GM12878 (cell line): ENCODE data around the gene DLG2. TPM values are rescaled to one million over a fixed set of nuclear protein-coding genes. Genes with fewer than 3 reads are reported as not detected.

Experiments
- ATAC-seq: fragments of 200-7000 bp; cut with Tn5 transposase; 3 replicates; pipeline ENCODE4 v1.9.1; 2020; ENCODE audit warnings: mild to moderate bottlenecking, moderate library complexity
- BruUV-seq: library from RNA; stranded (reverse); fragments of 400-500 nt; replicated peaks from 2 replicates; lab custom pipeline; 2021; lab: Mats Ljungman, UMichigan
- CTCF ChIA-PET: fragments of 300-600 bp; sonication (Branson Sonifier 250); formaldehyde crosslinking; extraction: SDS; loops from one replicate; lab custom pipeline; 2021; ENCODE audit warnings: inconsistent platforms; lab: Yijun Ruan, JAX
- POLR2A ChIA-PET: fragments of 350-600 bp; formaldehyde crosslinking; extraction: SDS; loops from one replicate; lab custom pipeline; 2021; ENCODE audit warnings: inconsistent platforms; lab: Charles Lee
- RAD21 ChIA-PET: fragments of 300-600 bp; sonication (Branson Sonifier 250); formaldehyde crosslinking; loops from one replicate; lab custom pipeline; 2023; ENCODE audit warnings: antibody characterized with exemption; ENCODE audit not compliant: unreplicated experiment; lab: Charles Lee
- SMC1A ChIA-PET: fragments of 300-600 bp; sonication (Branson Sonifier 250); formaldehyde crosslinking; loops from one replicate; lab custom pipeline; 2023; ENCODE audit not compliant: unreplicated experiment, uncharacterized antibody; lab: Charles Lee
- DNase-seq: peaks from one replicate; pipeline ENCODE4 v3.0.0-alpha.2; 2011; ENCODE audit warnings: low read depth, low spot score
- FAIRE-seq: peaks from 3 replicates; lab custom pipeline; 2011; peaks lifted over from hg19 to GRCh38; lab: Jason Lieb, UNC
- H2AFZ ChIP-seq: 2 replicates; pipeline ENCODE4 v1.6.0; 2011; ENCODE audit warnings: low read depth, low read length, control low read depth; ENCODE audit not compliant: control insufficient read depth
- H3K27ac ChIP-seq: 2 replicates; pipeline ENCODE4 v1.5.1; 2011; ENCODE audit warnings: control low read depth; ENCODE audit not compliant: control insufficient read depth, insufficient read depth
- H3K27me3 ChIP-seq, 2 experiments: replicated peaks in 1 of 2; 2 replicates each; pipeline versions ENCODE4 v1.6.0 to v1.6.1; 2011; ENCODE audit warnings: low read length in 1 of 2; ENCODE audit not compliant: control insufficient read depth in 2 of 2, insufficient read depth in 2 of 2
- H3K36me3 ChIP-seq, 2 experiments: 2 replicates each; pipeline ENCODE4 v1.5.1; 2011; ENCODE audit warnings: low read length in 1 of 2; ENCODE audit not compliant: control insufficient read depth in 2 of 2, insufficient read depth in 2 of 2
- H3K4me1 ChIP-seq: 2 replicates; pipeline ENCODE4 v1.6.1; 2011; ENCODE audit warnings: mild to moderate bottlenecking, low read length, moderate library complexity, mixed read lengths; ENCODE audit not compliant: control insufficient read depth, insufficient read depth
- H3K4me2 ChIP-seq: 2 replicates; pipeline ENCODE4 v1.6.0; 2011; ENCODE audit warnings: control low read depth; ENCODE audit not compliant: control insufficient read depth, insufficient read depth
- H3K4me3 ChIP-seq: fragments of 200-600 bp; sonication (generic); 2 replicates; pipeline ENCODE4 v1.5.1; 2016
- H3K79me2 ChIP-seq: 2 replicates; pipeline ENCODE4 v1.6.0; 2011; ENCODE audit warnings: low read length; ENCODE audit not compliant: control insufficient read depth, insufficient read depth
- H3K9ac ChIP-seq: 2 replicates; pipeline ENCODE4 v1.8.0; 2011; ENCODE audit warnings: low read length, control low read depth, mixed read lengths; ENCODE audit not compliant: control insufficient read depth, insufficient read depth
- H3K9me3 ChIP-seq: replicated peaks from 3 replicates; pipeline ENCODE4 v1.5.1; 2011; ENCODE audit warnings: mild to moderate bottlenecking, low read length; ENCODE audit not compliant: control insufficient read depth, insufficient read depth
- H4K20me1 ChIP-seq: 2 replicates; pipeline ENCODE4 v1.6.0; 2011; ENCODE audit not compliant: control insufficient read depth, insufficient read depth
- CBX3 ChIP-seq: fragments of 200-600 bp; sonication (generic); IDR thresholded peaks from 2 replicates; pipeline ENCODE4 v1.6.1; 2016; ENCODE audit warnings: low read depth, borderline replicate concordance
- NFIC ChIP-seq: IDR thresholded peaks from 2 replicates; pipeline ENCODE4 v1.6.1; 2012; ENCODE audit warnings: low read depth, mild to moderate bottlenecking, inconsistent platforms, low read length, moderate library complexity
- in situ Hi-C: fragments of 300-500 bp; cut with MboI; formaldehyde crosslinking; loops from 9 replicates; pipeline ENCODE4 v1.14.3; 2018; ENCODE audit warnings: mixed read lengths
- intact Hi-C: fragments of 100-400 bp; cut with micrococcal nuclease; formaldehyde crosslinking; loops from one replicate; pipeline ENCODE4 v1.14.2; 2022; ENCODE audit not compliant: unreplicated experiment
- polyA plus RNA-seq, 11 experiments: library from polyadenylated mRNA; depleted of rRNA in 4 of 11; unstranded in 6 of 11; stranded (reverse) in 5 of 11; fragments of >200 nt; fragmentation: Nextera tagmentation in 4 of 11; fragmentation: Illumina TruSeq in 1 of 11; extraction: Ambion mirVana in 4 of 11; extraction: Trizol in 1 of 11; gene quantifications; 1 replicate in 1 of 11; 2 replicates in 10 of 11; pipeline versions ENCODE4 v1.2.1 to v1.2.3, GENCODE V29; 2011 to 2016; ENCODE audit warnings: inconsistent platforms in 2 of 11, missing spikeins in 2 of 11, low read depth in 1 of 11
- total RNA-seq, 4 experiments: library from RNA; depleted of rRNA in 3 of 4; stranded (reverse); fragments of >200 nt in 3 of 4; fragmentation: Illumina TruSeq in 1 of 4; extraction: Trizol in 1 of 4; gene quantifications; 2 replicates each; pipeline versions ENCODE4 v1.2.1 to v1.2.3, GENCODE V29; 2013 to 2021
- TF ChIP-seq, protein P1 (sequence below): fragments of 450-650 bp; IDR thresholded peaks from 2 replicates; pipeline ENCODE4 v1.6.1; 2017; ENCODE audit warnings: low read depth, mild to moderate bottlenecking, moderate library complexity
- TF ChIP-seq, protein P2 (sequence below): fragments of 450-650 bp; IDR thresholded peaks from 2 replicates; pipeline ENCODE4 v1.6.1; 2014; ENCODE audit warnings: mild to moderate bottlenecking

DLG2 gene
- total and polyA plus RNA-seq, 10 of the 15 experiments (the other 5 are each of a cell fraction or from before 2014, with no cell fraction given) = 0.09 to 0.98 (median 0.35) TPM

DNA sequence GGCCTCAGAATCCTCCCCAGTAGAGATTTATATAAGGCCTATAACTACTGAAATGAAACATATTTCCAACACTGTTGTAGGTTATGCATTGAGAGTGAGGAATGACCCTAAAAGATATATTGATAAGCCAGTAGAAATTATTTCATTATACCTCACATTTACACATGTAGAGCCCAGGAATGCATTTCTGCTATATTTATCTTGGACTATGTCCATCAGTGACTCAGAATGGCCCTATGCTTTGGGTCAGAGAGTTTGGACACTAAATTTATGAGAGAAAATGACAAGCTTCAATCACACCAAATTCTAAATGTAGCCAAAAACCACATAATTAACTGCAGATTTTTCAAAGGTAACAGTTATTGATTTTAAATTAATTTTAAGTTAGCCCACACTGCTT, 761.9 kb downstream of the DLG2 start:
- in situ Hi-C loops = no loop called here
- SMC1A ChIA-PET = no interaction called here
- Histone ChIP-seq H3K27ac (no peak overlapping the region), H3K36me3 (no peaks in the 10 kb centered on the region), H3K9me3 (no peaks in the 10 kb centered on the region), H2AFZ (no peak overlapping the region), H4K20me1 (no peaks in the 10 kb centered on the region), H3K9ac (no peak overlapping the region), H3K79me2 (no peaks in the 10 kb centered on the region), H3K4me3 (no peak overlapping the region), H3K4me2 (no peak overlapping the region), H3K4me1 (no peaks in the 10 kb centered on the region), H3K27me3 (no peaks in the 10 kb centered on the region)
- intact Hi-C loops = no loop called here
- RAD21 ChIA-PET = no interaction called here
- BruUV-seq = no TSS peak
- CTCF ChIA-PET = no interaction called here
- FAIRE-seq = no peak
- POLR2A ChIA-PET = no interaction called here
- no peak for ATAC-seq
- no peak for DNase-seq
- TF ChIP-seq NFIC (no peak), CBX3 (no peak)
- TF ChIP-seq, protein P1, sequence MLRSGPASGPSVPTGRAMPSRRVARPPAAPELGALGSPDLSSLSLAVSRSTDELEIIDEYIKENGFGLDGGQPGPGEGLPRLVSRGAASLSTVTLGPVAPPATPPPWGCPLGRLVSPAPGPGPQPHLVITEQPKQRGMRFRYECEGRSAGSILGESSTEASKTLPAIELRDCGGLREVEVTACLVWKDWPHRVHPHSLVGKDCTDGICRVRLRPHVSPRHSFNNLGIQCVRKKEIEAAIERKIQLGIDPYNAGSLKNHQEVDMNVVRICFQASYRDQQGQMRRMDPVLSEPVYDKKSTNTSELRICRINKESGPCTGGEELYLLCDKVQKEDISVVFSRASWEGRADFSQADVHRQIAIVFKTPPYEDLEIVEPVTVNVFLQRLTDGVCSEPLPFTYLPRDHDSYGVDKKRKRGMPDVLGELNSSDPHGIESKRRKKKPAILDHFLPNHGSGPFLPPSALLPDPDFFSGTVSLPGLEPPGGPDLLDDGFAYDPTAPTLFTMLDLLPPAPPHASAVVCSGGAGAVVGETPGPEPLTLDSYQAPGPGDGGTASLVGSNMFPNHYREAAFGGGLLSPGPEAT = no peak

DNA sequence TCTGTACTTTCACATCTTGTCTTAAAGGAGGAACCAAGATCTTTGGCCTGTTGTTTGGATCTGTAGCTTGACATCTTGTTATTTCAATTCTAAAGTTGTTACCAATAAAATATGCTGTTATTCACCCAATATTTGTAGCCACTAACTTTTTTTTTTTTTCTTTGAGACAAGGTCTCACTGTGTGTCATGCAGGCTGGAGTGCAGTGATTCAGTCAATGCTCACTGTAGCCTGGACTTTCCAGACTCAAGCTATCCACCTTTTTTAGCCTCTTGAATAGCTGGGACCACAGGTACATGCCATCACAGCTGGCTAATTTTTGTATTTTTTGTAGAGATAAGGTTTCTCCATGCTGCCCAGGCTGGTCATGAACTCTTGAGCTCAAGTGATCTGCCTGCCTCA, 769.4 kb downstream of the DLG2 start:
- FAIRE-seq = no peak
- no peaks in the 10 kb centered on the region for H3K36me3 ChIP-seq

More for the DNA sequence above, 769.4 kb downstream of the DLG2 start:
- Histone ChIP-seq H3K4me1 (no peaks in the 10 kb centered on the region), H3K9me3 (no peaks in the 10 kb centered on the region), H3K4me2 (no peak overlapping the region), H3K4me3 (no peak overlapping the region)
- RAD21 ChIA-PET = no interaction called here
- no peak for DNase-seq
- TF ChIP-seq, protein P2, sequence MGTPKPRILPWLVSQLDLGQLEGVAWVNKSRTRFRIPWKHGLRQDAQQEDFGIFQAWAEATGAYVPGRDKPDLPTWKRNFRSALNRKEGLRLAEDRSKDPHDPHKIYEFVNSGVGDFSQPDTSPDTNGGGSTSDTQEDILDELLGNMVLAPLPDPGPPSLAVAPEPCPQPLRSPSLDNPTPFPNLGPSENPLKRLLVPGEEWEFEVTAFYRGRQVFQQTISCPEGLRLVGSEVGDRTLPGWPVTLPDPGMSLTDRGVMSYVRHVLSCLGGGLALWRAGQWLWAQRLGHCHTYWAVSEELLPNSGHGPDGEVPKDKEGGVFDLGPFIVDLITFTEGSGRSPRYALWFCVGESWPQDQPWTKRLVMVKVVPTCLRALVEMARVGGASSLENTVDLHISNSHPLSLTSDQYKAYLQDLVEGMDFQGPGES = no peak
- TF ChIP-seq, all 136 proteins: peak for 0
- H4K20me1 ChIP-seq = no peaks in the 10 kb centered on the region
- no peaks in the 10 kb centered on the region for H3K27me3 ChIP-seq
- in situ Hi-C loops (no loop called here), intact Hi-C loops (no loop called here)
- H2AFZ ChIP-seq = no peak overlapping the region
- H3K79me2 ChIP-seq = no peaks in the 10 kb centered on the region
- CTCF ChIA-PET = no interaction called here
- no peak overlapping the region for H3K27ac ChIP-seq
- POLR2A ChIA-PET = no interaction called here
- no TSS peak for BruUV-seq
- no peak overlapping the region for H3K9ac ChIP-seq
- ATAC-seq = no peak
- SMC1A ChIA-PET = interaction anchor here (1.6 kb wide), 1 partner anchor 10 kb away, joined by 5 read pairs; no protein-coding TSS in a partner anchor
